B cell (primary cell): ENCODE measurements around the gene LKAAEAR1. TPM values are rescaled to one million over a fixed set of nuclear protein-coding genes. Genes with fewer than 3 reads are reported as not detected.
"Not testable (repeated sequence)": the region's sequence is repeated elsewhere in the genome, so short reads cannot be mapped to it uniquely, and the experiment has no call there.

Source experiments
- ATAC-seq: fragments of 200-7000 bp; cut with Tn5 transposase; one replicate; pipeline ENCODE4 v1.10.0; 2021; ENCODE audit warnings: low read depth, mild to moderate bottlenecking, moderate number of reproducible peaks, moderate library complexity
- CTCF ChIA-PET: fragments of 350-600 bp; sonication (Branson Sonifier 250); formaldehyde crosslinking; loops from one replicate; lab custom pipeline; 2021; ENCODE audit warnings: antibody characterized with exemption, inconsistent platforms; lab: Charles Lee
- POLR2A ChIA-PET: fragments of 350-600 bp; sonication (Branson Sonifier 250); formaldehyde crosslinking; loops from one replicate; lab custom pipeline; 2021; ENCODE audit warnings: antibody characterized with exemption; lab: Charles Lee
- DNase-seq: peaks from one replicate; pipeline ENCODE4 v3.0.0; 2013
- H2AFZ ChIP-seq: 2 replicates; pipeline ENCODE4 v1.6.1; 2012; ENCODE audit warnings: mild to moderate bottlenecking, low read depth, low read length; ENCODE audit not compliant: insufficient read depth, poor library complexity, severe bottlenecking
- H3K27ac ChIP-seq, 2 donors: 1 replicate in 1 of 2; 2 replicates in 1 of 2; pipeline ENCODE4 v1.5.1; 2012 to 2013; ENCODE audit warnings: low read length in 2 of 2, mild to moderate bottlenecking in 2 of 2, moderate library complexity in 1 of 2
- H3K27me3 ChIP-seq, 4 experiments: fragments of 200-600 bp in 1 of 4; sonication (generic) in 1 of 4; replicated peaks in 1 of 4; 1 replicate in 2 of 4; 2 replicates in 2 of 4; pipeline versions ENCODE4 v1.6.1 to v1.7.0; 2013 to 2016; ENCODE audit warnings: low read length in 3 of 4, mild to moderate bottlenecking in 2 of 4, mixed read lengths in 1 of 4, moderate library complexity in 1 of 4; ENCODE audit not compliant: insufficient read depth in 4 of 4, control insufficient read depth in 3 of 4; ENCODE audit errors: control extremely low read depth in 1 of 4
- H3K36me3 ChIP-seq, 2 experiments: replicated peaks in 1 of 2; 1 replicate in 1 of 2; 2 replicates in 1 of 2; pipeline versions ENCODE4 v1.6.1 to v1.7.1; 2013; ENCODE audit warnings: low read length in 1 of 2; ENCODE audit not compliant: insufficient read depth in 2 of 2, control insufficient read depth in 1 of 2; ENCODE audit errors: control extremely low read depth in 1 of 2, extremely low read depth in 1 of 2
- H3K4me1 ChIP-seq, 2 donors: fragments of 200-600 bp in 1 of 2; sonication (generic) in 1 of 2; 1 replicate in 1 of 2; 2 replicates in 1 of 2; pipeline versions ENCODE4 v1.5.1 to v1.6.1; 2013 to 2017; ENCODE audit warnings: low read length in 2 of 2; ENCODE audit not compliant: control insufficient read depth in 2 of 2, insufficient read depth in 2 of 2
- H3K4me2 ChIP-seq: replicated peaks from 2 replicates; pipeline ENCODE3; 2012; ENCODE audit warnings: mild to moderate bottlenecking, low read depth, low read length; ENCODE audit not compliant: poor library complexity, severe bottlenecking
- H3K4me3 ChIP-seq, 5 experiments: fragments of 200-600 bp in 1 of 5; sonication (generic) in 1 of 5; 1 replicate in 3 of 5; 2 replicates in 2 of 5; pipeline versions ENCODE4 v1.5.1 to v1.7.0; 2011 to 2016; ENCODE audit warnings: low read length in 4 of 5, mild to moderate bottlenecking in 4 of 5, low read depth in 2 of 5, control low read depth in 1 of 5, moderate library complexity in 1 of 5; ENCODE audit not compliant: insufficient read depth in 1 of 5; ENCODE audit errors: control extremely low read depth in 1 of 5, extremely low read depth in 1 of 5
- H3K79me2 ChIP-seq: fragments of 200-600 bp; sonication (generic); one replicate; pipeline ENCODE4 v1.6.0; 2016; ENCODE audit warnings: low read length; ENCODE audit not compliant: control insufficient read depth, insufficient read depth
- H3K9ac ChIP-seq: fragments of 200-600 bp; sonication (generic); 2 replicates; pipeline ENCODE4 v1.6.1; 2017; ENCODE audit warnings: mild to moderate bottlenecking, low read length, moderate library complexity
- H3K9me3 ChIP-seq, 3 donors: one replicate each; pipeline versions ENCODE4 v1.6.1 to v1.7.1; 2013; ENCODE audit warnings: low read length in 2 of 3; ENCODE audit not compliant: control insufficient read depth in 2 of 3, insufficient read depth in 1 of 3; ENCODE audit errors: control extremely low read depth in 1 of 3
- H4K20me1 ChIP-seq: 2 replicates; pipeline ENCODE4 v1.6.0; 2012; ENCODE audit warnings: mild to moderate bottlenecking, low read length; ENCODE audit not compliant: insufficient read depth, control insufficient read depth, poor library complexity, severe bottlenecking
- H3K27ac Mint-ChIP-seq: one replicate; pipeline ENCODE4 v1.8.0; 2021; ENCODE audit warnings: mixed read lengths
- H3K27me3 Mint-ChIP-seq: one replicate; pipeline ENCODE4 v1.8.0; 2021; ENCODE audit warnings: mixed read lengths
- H3K4me1 Mint-ChIP-seq: one replicate; pipeline ENCODE4 v1.8.0; 2021; ENCODE audit warnings: mixed read lengths
- H3K4me3 Mint-ChIP-seq: one replicate; pipeline ENCODE4 v1.8.0; 2021; ENCODE audit warnings: mixed read lengths
- H3K9me3 Mint-ChIP-seq: one replicate; pipeline ENCODE4 v1.8.0; 2022; ENCODE audit warnings: mixed read lengths; ENCODE audit not compliant: insufficient read depth
- EZH2 ChIP-seq: IDR thresholded peaks from 2 replicates; pipeline ENCODE4 v1.6.1; 2012; ENCODE audit warnings: borderline replicate concordance, low read depth, mild to moderate bottlenecking, moderate library complexity, low read length; ENCODE audit not compliant: insufficient read depth, poor library complexity, severe bottlenecking
- WGBS: methylation state at CpG from one replicate; pipeline ENCODE4 v1.1.5; 2013; ENCODE audit warnings: missing lambda C conversion rate; ENCODE audit not compliant: insufficient coverage; 5-methylcytosine and 5-hydroxymethylcytosine counted together
- intact Hi-C: fragments of 100-400 bp; cut with micrococcal nuclease; formaldehyde crosslinking; loops from one replicate; pipeline ENCODE4 v1.10.0; 2022
- polyA plus RNA-seq: library from polyadenylated mRNA; depleted of rRNA; stranded (reverse); fragments of >200 nt; gene quantifications from 2 replicates; pipeline ENCODE4 v1.2.3, GENCODE V29; 2012
- total RNA-seq, 2 donors: library from RNA; stranded (reverse); fragments of 120-200 nt in 1 of 2; gene quantifications; 1 replicate in 1 of 2; 2 replicates in 1 of 2; pipeline versions ENCODE4 v1.2.3 to v1.2.4, GENCODE V29; 2013 to 2022
- TF ChIP-seq, protein P1 (sequence below): fragments of 200-600 bp; IDR thresholded peaks from one replicate; pipeline ENCODE4 v1.8.0; 2022; ENCODE audit warnings: antibody characterized with exemption, mild to moderate bottlenecking

The LKAAEAR1 gene
- total and polyA plus RNA-seq, 2 donors (not counting 1 experiment from before 2014, with no cell fraction given) = 1.9 TPM; not detected in 1

- H3K79me2 ChIP-seq = peaks cover 4% of the 10 kb centered on the region
- no peak for TF ChIP-seq EZH2
- TF ChIP-seq, protein P1, sequence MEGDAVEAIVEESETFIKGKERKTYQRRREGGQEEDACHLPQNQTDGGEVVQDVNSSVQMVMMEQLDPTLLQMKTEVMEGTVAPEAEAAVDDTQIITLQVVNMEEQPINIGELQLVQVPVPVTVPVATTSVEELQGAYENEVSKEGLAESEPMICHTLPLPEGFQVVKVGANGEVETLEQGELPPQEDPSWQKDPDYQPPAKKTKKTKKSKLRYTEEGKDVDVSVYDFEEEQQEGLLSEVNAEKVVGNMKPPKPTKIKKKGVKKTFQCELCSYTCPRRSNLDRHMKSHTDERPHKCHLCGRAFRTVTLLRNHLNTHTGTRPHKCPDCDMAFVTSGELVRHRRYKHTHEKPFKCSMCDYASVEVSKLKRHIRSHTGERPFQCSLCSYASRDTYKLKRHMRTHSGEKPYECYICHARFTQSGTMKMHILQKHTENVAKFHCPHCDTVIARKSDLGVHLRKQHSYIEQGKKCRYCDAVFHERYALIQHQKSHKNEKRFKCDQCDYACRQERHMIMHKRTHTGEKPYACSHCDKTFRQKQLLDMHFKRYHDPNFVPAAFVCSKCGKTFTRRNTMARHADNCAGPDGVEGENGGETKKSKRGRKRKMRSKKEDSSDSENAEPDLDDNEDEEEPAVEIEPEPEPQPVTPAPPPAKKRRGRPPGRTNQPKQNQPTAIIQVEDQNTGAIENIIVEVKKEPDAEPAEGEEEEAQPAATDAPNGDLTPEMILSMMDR = no peak
- no peak overlapping the region for H2AFZ ChIP-seq
- ATAC-seq (no peak), DNase-seq (no peak)
- H3K9ac ChIP-seq = no peak overlapping the region
- H3K9me3 ChIP-seq = peaks cover 0 to 18% (median 0%) of the 10 kb centered on the region in 3 donors
- peaks cover 0 to 14% of the 10 kb centered on the region in 2 donors for H3K4me1 ChIP-seq
- H3K4me3 ChIP-seq = no peak overlapping the region
- no peak overlapping the region for H3K4me3 Mint-ChIP-seq
- H3K36me3 ChIP-seq = no peaks in the 10 kb centered on the region
- H3K4me1 Mint-ChIP-seq = peaks cover 22% of the 10 kb centered on the region
- ChIA-PET POLR2A (no interaction called here), CTCF (no interaction called here)
- H3K9me3 Mint-ChIP-seq = no peaks in the 10 kb centered on the region
- peaks cover 6% of the 10 kb centered on the region for H3K27me3 Mint-ChIP-seq
- no peaks in the 10 kb centered on the region for H4K20me1 ChIP-seq
- H3K27ac ChIP-seq = no peak overlapping the region
- peaks cover 0 to 4% (median 0%) of the 10 kb centered on the region in 4 experiments for H3K27me3 ChIP-seq
- no peak overlapping the region for H3K4me2 ChIP-seq
- intact Hi-C loops = no loop called here
- WGBS = 88% methylated on average over 19 of the region's 19 CpGs
- no peak overlapping the region for H3K27ac Mint-ChIP-seq
Measured at GRCh38 chr20:64091340-64091739, 7.1 kb upstream of the LKAAEAR1 start.

- DNase-seq (no peak), ATAC-seq (no peak)
- POLR2A ChIA-PET = no interaction called here
- peaks cover 4% of the 10 kb centered on the region for H3K79me2 ChIP-seq
- no peaks in the 10 kb centered on the region for H3K36me3 ChIP-seq
- no peak overlapping the region for H3K4me2 ChIP-seq
- Mint-ChIP-seq H3K9me3 (no peaks in the 10 kb centered on the region), H3K4me3 (no peak overlapping the region), H3K27me3 (peaks cover 11% of the 10 kb centered on the region), H3K27ac (peak overlapping the region; percentile 20), H3K4me1 (peaks cover 14% of the 10 kb centered on the region)
- peaks cover 0 to 18% (median 0%) of the 10 kb centered on the region in 3 donors for H3K9me3 ChIP-seq
- TF ChIP-seq, protein P1 = no peak
- no peak for TF ChIP-seq EZH2
- H3K4me3 ChIP-seq = no peak overlapping the region
- no peak overlapping the region for H2AFZ ChIP-seq
- H3K9ac ChIP-seq = no peak overlapping the region
- H3K27ac ChIP-seq = no peak overlapping the region
- whole genome bisulfite sequencing = 90% methylated on average over 9 of the region's 10 CpGs
- H3K4me1 ChIP-seq = peaks cover 0 to 9% of the 10 kb centered on the region in 2 donors
- intact Hi-C loops = no loop called here
- peaks cover 0 to 4% (median 0%) of the 10 kb centered on the region in 4 experiments for H3K27me3 ChIP-seq
- no peaks in the 10 kb centered on the region for H4K20me1 ChIP-seq
- CTCF ChIA-PET = no interaction called here
Measured at GRCh38 chr20:64090165-64090564, 6.0 kb upstream of the LKAAEAR1 start.

DNA sequence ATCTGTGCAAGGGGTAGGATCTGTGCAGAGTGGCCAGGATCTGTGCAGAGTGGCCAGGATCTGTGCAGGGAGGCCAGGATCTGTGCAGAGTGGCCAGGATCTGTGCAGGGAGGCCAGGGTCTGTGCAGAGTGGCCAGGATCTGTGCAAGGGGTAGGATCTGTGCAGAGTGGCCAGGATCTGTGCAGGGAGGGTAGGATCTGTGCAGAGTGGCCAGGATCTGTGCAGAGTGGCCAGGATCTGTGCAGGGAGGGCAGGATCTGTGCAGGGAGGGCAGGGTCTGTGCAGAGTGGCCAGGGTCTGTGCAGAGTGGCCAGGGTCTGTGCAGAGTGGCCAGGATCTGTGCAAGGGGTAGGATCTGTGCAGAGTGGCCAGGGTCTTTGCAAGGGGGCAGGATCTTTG is 4.4 kb upstream of the LKAAEAR1 start:
- intact Hi-C loops, H3K27ac Mint-ChIP-seq, H3K4me2 ChIP-seq, CTCF ChIA-PET, H4K20me1 ChIP-seq, H3K4me3 ChIP-seq, H2AFZ ChIP-seq, H3K36me3 ChIP-seq, H3K27ac ChIP-seq, H3K79me2 ChIP-seq, POLR2A ChIA-PET, H3K9me3 Mint-ChIP-seq, ATAC-seq, H3K4me3 Mint-ChIP-seq, H3K9ac ChIP-seq, DNase-seq: not testable (repeated sequence)
- peaks cover 0 to 18% (median 0%) of the 10 kb centered on the region in 3 donors for H3K9me3 ChIP-seq
- H3K27me3 ChIP-seq = peaks cover 0 to 14% (median 3%) of the 10 kb centered on the region in 4 experiments
- peaks cover 11% of the 10 kb centered on the region for H3K27me3 Mint-ChIP-seq
- peaks cover 20% of the 10 kb centered on the region for H3K4me1 Mint-ChIP-seq
- peaks cover 9 to 18% of the 10 kb centered on the region in 2 donors for H3K4me1 ChIP-seq
